ENCODE measurements around the gene GMEB2.
"Not testable (repeated sequence)": the region's sequence is repeated elsewhere in the genome, so short reads cannot be mapped to it uniquely, and the experiment has no call there.

Gene GMEB2

DNA sequence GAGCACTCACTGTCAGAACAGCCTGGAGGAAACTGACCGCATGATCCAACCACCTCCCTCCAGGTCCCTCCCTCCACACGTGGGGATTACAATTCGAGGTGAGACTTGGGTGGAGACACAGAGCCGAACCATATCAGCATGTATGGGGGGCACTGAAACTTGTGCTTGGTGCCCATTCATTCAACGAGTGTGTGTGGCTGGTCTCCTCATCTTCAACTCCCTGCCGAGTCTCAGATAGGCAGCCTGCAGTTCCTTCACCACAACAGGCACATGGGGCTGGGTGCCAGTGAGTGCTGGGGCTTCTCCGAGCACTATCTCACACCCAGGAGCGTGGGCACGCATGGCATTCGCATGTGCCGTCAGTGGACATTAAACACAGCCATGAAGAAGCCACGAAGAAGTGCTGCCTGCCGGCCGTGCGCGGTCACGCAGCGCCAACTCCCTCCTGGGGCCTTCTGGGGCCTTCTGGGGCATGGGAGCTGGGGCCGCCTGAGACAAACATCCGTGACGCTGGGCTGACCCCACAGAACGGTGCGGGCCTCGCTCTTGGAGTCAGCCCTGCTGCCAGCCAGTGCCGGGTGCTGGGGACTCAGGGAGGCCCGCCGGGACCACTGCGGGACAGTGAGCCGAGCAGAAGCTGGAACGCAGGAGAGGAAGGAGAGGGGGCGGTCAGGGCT is 30.5 kb upstream of the GMEB2 start:
- peak; percentile 12 for DNase-seq (ENCODE audit: low spot score)

DNA sequence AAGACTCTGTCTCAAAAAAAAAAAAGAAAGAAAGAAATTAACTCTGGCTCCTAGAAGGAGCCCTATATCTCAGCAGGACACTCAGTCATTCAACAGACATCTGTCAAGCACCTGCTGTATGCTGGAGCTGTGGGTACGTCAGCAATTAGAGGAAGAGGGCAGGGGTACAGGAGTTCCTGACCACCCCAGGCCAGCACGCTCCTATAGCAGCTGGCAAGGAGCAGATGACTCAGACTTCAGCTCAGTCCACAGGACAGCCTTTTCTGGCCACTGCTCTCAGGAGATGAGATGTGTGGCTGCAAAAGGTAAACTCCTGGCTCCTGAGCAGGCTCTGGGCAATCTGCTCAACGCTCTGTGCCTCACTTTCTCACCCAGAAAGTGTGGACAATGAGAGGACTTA is 29.6 kb upstream of the GMEB2 start:
- no peak for DNase-seq (ENCODE audit: low spot score)

DNA sequence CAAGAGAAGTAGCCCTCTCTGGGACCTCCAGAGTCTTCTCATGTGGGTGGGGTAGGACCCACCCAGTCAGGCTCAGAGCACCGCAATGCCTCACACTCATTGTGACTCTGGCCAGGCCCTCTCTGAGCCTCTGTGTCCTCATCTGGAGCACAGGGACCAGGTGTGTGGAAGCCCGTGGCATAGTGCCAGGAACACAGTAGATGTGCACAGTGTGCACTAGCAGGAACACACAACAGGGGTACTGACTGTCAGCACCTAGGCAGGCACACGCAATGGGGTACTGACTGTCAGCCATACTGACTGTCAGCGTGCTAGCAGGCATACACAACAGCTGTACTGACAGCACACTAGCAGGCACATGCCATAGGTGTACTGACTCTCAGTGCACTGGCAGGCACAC is 28.3 kb upstream of the GMEB2 start:
- DNase-seq (ENCODE audit: low spot score), result no peak

DNA sequence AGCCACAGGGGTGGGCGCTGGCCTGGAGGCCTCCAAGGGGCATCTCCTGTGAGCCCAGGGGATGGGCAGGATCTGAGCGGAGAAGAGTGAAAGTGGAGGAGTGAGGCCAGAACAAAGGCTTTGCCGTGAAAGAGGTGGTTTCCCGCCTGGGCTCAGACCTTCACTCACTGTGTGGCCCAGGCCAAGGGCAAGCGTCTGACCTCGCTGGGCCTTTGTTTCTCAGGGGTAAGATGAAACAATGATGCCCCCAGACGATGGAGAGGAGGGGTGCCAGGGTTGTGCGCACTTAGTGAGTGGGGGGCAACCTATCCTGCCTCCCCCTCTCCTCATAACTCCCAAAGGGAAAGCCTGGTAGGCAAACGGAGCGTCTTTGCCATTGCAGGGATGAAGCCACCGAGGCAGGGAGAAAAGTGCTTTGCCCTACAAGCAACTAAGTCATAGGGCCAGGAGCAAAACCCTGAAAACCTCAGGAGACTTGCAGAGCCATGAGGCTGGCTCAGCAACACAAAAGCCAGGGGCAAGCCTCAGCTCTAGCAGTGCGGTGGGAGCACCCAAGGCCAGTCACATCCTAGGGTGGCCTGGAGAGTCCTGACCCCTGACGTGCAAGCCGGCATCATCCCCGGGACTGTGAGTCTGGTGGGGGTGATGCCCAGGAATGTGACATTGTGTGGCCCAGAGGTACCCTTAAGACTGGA is 27.2 kb upstream of the GMEB2 start:
- no peak for DNase-seq (ENCODE audit: low spot score)

DNA sequence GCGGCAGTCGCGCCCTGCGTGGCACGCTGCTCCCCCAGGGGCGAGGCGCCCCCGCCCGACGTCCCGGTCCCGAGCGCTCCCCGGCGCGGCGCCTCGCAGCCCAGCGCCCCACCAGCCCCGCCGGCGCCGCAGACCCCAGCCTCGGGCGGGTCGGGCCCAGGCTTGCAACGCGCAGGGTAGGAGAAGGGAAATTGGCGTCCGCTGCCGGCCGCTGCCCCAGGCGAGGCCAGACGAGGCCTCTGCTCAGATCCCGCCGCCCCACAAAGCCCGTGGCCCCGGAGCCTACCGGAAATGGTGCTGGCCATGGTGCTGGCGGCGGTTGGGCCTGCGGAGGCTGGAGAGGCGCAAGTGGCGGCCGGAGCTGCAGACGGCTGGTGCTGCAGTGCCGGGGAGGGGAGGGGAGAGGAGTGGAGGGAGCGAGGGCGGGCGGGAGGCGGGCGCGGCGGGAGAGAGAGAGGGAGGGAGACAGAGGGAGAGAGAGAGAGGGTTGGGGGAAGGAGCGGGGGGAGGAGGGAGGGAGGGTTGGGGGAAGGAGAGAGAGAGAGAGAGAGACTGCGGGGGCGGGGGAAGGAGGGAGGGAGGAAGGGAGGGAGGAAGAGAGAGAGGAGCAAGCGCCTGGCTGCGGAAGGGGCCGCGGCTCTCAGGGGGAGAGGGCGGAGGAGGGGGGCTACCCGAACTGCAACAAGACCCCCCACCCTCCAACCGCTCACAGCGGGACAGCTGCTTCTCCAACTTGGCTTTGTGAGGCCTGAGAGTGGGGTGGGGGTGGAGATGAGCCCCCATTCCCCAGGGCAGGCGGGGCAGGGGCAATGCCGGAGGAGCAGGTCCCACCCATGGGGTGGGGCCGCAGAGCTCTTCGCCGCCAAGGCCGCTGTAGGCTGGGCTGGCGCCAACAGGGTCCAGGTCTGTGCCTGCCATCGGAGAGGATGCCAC is 26.4 kb upstream of the GMEB2 start, which contains the start of gene STMN3:
STMN3 (minus strand) TSS at position 384 of the 933 bp plus-strand sequence; CDS start at position 305, 79 bp downstream.
- peak; percentile 84 for DNase-seq (ENCODE audit: low spot score)

DNA sequence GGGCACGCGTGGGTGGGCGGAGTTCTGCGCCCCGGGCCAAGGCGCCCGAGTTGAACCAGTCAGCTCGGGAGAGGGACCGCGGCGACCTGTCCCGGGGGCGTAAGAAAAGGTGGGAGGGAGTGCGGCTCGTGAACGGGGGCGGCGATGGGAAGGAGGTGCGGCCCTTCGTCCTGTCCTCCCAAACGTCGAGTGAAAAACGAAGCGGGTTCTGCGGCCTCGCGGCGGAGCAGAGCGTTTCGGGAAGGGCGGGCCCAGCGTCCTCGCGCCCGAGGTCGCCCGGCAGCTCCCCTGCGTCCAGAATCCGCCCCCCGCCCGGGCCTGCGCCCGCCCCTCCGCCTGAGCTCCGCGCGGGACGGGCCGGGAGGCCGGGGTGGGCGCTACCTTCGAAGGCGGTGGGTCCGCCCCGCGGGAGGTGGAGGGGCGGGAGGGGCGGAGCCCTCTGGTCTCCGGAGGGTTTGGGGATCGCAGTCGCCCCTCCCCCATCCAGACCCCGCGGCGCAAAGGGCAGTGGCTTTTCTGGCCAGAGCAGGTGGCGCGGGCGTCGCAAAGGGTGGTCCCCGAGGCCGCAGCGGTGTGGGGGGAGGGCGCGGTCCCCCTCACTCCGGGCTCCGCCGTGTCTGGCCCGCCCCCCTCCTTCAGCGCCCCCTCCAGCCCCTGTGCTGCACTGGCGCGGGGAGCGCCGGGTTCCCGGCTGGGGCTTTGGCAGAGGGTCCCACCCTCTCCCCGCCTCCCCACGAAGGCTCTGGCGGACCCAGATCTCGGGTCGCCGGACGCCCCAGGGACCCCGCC is 25.5 kb upstream of the GMEB2 start:
- no peak for DNase-seq (ENCODE audit: low spot score)

DNA sequence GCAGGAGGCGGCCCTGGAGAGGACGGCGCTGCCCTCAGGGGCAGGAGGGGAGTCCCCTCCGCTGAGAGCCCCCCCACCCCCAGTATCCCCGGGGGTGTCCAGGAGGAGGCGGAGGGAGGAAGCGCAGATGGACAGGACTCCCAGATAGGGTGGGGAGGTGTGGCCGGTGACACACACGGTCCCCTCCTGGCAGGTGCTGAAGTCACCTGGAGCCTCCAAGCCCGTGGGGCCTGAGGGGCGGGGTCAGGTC is 25.0 kb upstream of the GMEB2 start:
- DNase-seq (ENCODE audit: low spot score), result no peak

DNA sequence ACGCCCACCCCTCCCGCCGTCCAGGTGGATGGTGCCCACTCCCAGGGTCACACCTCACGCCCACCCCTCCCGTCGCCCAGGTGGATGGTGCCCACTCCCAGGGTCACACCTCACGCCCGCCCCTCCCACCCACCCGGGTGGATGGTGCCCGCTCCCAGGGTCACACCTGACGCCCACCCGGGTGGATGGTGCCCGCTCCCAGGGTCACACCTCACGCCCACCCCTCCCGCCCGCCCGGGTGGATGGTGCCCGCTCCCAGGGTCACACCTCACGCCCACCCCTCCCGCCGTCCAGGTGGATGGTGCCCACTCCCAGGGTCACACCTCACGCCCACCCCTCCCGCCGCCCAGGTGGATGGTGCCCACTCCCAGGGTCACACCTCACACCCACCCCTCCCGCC is 23.6 kb upstream of the GMEB2 start:
- not testable (repeated sequence) for DNase-seq (ENCODE audit: low spot score)

DNA sequence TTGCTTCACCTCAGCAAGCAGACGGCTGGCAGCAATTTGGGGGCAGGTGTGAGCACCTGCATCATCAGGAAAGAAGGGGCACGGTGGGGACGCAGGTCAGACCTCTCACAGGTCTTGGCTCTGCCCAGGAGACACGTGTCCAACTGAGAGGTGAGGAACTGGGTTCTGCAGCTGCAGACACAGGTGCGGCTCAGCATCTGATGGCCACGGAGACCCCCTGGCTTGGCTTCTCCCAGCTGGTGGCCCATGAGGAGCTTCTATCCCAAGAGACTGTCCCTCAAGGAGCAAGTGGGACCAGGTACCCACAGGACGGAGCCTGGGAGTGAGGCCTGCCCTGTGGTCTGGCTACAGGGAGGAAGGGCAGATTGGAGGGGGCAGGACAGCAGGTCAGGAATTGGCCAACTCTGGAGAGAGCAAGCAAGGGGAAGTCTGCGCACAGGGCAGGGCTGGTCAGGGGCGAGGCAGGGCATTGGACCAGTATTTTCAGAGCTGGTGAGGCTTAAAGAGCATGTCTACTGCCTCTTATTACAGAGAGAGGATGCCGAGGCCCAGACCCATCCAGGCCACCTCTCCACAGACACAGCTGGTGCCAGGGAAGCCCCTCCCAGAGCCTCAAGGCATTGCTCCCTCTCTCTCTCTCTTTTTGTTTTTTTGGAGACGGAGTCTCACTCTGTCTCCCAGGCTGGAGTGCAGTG is 22.1 kb upstream of the GMEB2 start:
- DNase-seq (ENCODE audit: low spot score), result no peak

DNA sequence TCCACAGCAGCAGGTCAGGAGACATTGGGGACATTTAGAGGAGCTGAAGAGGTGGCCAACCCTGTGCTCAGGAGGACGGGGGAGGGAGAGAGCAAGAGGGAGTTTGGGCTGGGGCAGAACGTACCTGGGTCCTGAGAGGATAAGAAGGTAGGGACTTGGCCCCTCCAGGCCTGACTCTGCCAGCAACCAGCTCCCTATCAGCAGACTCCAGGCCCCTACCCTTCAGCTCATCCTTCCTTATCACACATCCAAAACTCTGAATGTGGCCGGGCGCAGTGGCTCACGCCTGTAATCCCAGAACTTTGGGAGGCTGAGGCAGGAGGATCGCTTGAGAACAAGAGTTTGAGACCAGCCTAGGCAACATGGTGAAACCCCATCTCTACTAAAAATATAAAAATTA is 21.3 kb upstream of the GMEB2 start:
- DNase-seq (ENCODE audit: low spot score), result no peak

DNA sequence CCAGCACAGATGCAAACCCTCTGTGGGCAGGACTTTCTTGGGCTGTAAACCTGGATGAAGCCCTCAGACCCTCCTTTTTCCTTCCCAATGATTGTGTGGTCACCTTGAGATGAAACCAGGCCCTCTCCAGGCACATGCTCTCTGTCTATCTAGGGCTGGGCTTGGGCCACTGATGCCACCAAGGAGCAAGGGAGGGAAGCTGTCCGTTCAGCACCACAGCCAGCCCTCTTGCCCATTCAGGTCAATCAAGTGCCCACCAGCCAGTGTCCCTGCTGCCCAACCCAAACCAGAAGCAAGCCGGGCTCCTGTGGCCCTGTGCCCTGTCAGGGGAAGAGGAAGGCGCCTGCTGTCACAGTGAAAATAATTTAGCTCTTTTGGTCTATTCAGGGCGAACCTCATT is 18.3 kb upstream of the GMEB2 start:
- no peak for DNase-seq (ENCODE audit: low spot score)

DNA sequence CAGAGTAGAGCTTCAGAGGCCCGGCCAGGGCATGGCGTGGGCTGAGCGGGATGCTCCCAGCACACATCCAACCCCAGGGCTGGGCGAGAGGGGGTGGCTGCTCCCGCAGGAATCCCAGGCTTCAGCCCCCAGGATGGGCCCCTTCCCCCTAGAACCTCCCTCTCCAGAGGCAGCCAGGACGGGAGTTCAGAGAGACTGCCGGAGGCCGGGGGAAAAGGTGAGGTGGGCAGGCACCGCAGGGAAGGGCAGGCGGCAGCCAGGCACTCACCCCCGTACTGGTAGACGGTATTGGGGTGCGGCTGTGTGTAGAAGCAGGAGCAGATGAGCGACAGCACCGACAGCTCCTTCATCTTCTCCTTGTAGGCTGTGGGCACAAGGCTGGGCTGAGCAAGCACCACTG is 17.0 kb upstream of the GMEB2 start:
- no peak for DNase-seq (ENCODE audit: low spot score)

DNA sequence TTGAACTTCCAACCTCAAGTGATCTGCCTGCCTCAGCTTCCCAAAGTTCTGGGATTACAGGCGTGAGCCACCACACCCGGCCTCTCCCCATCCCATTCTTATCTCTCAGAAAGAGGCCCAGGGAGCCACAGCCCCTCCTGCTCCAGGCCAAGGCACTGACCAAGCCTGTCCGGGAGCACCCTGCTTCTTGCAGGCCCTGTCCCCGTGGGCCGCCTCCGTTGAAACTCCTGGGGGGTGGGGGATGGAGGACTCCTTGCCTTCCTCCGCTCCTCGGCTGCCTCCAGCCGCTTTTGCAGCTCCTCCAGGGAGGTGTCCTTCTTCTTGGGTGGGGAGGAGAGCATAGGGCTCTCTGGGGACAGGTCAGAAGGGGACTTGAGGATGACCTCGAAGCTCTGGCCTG is 16.6 kb upstream of the GMEB2 start:
- DNase-seq (ENCODE audit: low spot score), result no peak

DNA sequence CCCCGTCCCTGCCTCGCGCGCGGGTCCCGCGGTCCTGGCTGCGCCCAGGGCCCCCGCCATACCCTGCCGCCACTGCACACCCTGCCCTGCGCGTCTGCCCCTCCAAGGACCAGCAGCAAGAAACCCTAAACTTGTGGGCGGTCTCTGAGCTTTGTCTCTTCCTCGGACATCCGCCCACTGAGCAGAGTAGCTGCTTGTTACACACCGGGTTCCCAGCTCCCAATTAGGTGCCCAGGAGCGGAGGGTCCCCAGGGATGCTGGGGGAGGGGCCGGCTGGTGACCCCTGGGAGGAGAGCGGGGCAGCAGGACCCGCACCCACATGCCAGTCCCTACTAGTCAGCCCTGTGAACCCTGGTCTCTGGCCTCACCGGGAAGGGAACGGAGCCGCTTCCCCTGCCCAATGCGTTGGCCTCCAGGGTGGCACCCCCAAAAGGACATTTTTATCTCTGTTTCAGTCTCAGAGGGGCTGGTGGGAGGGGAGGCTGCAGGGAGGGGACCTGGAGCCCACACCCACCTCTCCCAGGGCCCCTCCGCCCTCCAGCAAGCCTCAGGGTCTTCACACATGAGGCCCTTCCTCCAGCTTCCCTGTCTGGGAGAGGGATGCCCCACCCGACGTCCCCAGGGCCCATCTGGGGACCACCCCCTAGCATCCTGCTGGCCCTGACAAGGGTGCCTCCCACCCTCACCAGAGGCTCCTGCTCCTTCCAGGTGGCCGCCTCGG is 15.8 kb upstream of the GMEB2 start:
- no peak for DNase-seq (ENCODE audit: low spot score)

DNA sequence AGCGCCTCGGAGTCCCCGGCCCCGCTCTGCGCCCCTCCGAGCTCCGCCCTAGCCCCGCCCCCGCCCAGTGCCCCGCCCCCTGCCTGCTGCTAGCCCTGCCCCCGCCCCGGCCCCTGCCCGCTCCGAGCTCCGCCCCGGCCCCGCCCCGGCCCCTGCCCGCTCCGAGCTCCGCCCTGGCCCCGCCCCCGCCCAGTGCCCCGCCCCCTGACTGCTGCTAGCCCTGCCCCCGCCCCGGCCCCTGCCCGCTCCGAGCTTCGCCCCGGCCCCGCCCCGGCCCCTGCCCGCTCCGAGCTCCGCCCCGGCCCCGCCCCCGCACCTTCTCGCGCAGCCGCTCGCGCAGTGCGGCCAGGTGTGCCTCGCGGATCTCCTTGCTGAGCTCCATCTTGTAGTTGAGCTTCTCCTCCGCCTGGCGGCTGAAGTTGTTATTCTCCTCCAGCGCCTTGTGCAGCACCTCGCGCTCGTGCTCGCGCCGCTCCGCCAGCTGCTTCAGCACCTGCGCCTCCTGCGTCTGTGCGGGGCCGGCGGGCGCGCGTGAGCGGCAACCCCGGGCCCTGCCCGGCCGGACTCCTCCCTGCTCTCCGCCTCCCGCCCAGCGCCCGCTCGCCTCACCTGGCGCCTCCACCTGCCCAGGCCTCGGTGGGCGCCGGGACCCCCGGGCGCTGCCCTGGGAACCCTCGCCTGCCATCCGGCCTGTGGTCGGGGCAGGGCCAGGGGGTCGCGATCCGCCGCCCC is 15.1 kb upstream of the GMEB2 start:
- peak; percentile 94 for DNase-seq (ENCODE audit: low spot score)

DNA sequence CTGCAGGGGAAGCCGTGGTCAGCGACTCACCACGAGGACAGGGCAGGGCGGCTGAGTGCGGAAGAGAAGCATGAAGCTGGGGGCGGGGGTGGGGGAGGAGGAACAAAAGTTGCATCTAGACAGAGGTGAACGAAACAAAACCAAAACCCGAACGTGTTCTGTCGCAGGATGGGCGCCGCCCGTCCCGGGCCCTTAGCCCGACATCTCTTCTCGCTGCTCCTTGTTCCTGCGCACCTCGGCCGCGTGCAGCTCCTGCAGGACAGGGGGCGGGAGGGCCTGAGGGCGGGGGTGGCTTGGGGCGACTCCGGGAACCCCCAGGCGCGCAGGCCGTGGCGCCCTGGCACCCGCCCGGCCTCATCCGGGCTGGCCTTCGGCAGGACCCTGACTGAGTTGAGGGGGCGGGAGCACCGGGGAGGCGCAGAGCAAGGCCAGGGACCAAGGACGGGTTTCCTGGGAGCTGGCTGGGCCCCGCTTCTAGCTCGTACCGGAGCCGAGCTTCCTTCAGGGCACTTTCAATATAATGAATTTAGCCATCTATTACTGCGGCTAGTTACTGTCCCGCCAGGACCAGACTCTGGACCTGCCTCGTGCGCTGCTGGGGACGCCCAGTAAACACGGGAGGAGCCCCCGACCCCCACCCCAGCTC is 14.4 kb upstream of the GMEB2 start:
- no peak for DNase-seq (ENCODE audit: low spot score)

DNA sequence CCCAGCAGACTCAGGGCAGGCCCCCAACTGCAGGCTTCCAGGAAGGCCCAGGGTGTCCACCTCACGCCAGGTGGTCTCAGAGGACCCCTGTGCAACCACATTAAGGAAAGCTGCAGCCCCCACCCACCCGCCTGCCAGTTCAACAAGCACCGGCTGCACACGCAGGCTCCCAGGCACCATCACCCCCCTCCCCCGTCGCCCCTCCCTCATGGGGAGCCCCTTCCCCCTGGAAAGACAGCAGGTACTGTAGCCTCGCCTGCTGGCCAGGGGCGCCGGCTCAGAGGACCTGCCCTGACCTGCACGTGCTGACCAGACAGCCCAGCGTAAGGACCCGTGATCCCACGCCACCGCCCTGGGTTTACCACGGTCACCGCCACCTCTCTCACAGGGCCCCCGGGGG is 13.8 kb upstream of the GMEB2 start:
- DNase-seq (ENCODE audit: low spot score), result not testable (repeated sequence)

DNA sequence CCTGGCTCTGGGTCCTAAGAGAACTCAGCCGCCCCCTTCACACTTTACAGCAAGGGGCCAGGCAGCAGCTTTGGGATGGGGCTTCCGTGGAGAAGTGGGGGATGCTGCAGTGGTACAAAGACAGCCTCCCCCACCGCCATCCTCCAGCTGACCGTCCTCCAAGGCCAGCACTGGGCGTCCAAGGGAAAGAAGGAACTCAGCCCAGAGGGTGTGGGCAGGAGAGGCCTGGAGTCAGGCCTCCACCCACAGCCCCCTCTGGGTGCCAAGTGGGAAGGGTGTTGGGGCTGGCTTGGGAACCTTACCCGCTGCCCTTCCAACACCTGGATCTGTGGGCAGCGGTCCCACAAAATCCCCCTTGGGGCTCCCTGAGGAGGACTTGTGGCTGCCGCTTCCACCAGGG is 13.2 kb upstream of the GMEB2 start:
- no peak for DNase-seq (ENCODE audit: low spot score)

DNA sequence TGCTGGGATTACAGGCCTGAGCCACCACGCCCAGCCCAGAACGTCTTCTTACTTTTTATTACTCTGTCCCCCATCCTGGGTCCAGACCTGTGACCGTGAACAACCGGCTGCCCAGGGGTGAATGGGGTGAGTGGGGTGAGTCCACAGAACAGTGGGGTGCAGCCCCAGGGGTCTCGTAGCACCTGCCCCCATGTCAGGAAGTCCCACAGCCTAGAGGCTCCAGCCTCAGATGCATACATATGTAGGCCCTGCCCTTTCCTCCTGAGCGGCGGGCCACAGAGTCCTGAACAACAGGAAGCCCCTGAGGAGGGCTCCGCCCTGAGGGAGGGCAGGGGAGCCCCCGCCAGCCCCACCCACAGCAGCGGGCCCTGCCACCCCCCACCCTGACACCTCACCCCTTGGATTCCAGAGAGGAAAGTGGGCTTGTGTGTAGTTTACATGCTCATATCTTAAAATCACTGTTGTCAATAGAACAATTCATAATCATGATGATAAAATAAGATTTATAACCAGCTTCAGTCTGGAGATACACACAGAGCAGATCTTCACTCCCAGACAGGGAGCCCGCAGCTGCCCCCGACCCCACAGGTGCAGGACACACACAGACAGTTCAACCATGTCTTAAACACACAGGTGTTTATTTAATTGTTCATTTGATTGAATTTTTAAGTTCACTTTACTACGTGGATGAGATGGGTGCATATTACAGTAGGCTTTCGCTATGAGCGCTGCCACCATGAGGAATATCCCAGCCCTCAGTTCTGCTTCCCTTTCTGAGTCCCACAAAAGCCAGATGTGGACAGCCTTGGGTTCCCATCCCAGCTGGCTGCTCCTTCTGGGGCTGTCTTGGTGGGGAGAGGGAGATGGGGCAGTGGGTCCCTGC is 12.4 kb upstream of the GMEB2 start:
- DNase-seq (ENCODE audit: low spot score), result no peak
